ENCODE measurements around the gene TOR4A.

The TOR4A gene

GRCh38 chr9:137247135-137247915 is 30.2 kb upstream of the TOR4A start:
- DNase-seq: no peak
- Histone ChIP-seq H3K27ac (no peak overlapping the region), H3K9me3 (ENCODE audit: severe bottlenecking) (no peaks in the 10 kb centered on the region), H3K27me3 (ENCODE audit: insufficient read depth, low read depth, severe bottlenecking) (no peaks in the 10 kb centered on the region), H3K36me3 (peaks cover 15% of the 10 kb centered on the region), H3K4me3 (ENCODE audit: low read depth, low read length) (no peak overlapping the region)
- TF ChIP-seq, protein P1, sequence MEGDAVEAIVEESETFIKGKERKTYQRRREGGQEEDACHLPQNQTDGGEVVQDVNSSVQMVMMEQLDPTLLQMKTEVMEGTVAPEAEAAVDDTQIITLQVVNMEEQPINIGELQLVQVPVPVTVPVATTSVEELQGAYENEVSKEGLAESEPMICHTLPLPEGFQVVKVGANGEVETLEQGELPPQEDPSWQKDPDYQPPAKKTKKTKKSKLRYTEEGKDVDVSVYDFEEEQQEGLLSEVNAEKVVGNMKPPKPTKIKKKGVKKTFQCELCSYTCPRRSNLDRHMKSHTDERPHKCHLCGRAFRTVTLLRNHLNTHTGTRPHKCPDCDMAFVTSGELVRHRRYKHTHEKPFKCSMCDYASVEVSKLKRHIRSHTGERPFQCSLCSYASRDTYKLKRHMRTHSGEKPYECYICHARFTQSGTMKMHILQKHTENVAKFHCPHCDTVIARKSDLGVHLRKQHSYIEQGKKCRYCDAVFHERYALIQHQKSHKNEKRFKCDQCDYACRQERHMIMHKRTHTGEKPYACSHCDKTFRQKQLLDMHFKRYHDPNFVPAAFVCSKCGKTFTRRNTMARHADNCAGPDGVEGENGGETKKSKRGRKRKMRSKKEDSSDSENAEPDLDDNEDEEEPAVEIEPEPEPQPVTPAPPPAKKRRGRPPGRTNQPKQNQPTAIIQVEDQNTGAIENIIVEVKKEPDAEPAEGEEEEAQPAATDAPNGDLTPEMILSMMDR (IDR thresholded peaks at IDR 0.05; ENCODE audit: low read depth, low read length): no peak

DNA sequence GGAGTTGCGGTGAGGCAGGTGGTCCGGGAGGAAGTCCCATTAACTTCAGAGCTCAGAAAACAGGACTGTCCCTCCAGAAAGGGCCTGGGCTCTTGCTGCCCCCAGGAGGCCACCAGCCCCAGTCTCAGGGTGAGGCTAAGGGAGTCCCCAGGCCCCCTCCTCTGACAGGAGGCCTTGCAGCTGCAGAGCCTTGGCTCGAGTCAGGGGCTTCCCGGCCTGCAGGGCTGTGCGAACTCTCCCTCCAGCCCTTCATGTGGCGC is 29.7 kb upstream of the TOR4A start:
- Histone ChIP-seq H3K27me3 (ENCODE audit: insufficient read depth, low read depth, severe bottlenecking) (no peaks in the 10 kb centered on the region), H3K27ac (no peak overlapping the region), H3K9me3 (ENCODE audit: severe bottlenecking) (no peaks in the 10 kb centered on the region), H3K4me3 (ENCODE audit: low read depth, low read length) (no peak overlapping the region), H3K36me3 (peaks cover 10% of the 10 kb centered on the region)
- DNase-seq: no peak
- TF ChIP-seq, protein P1 (IDR thresholded peaks at IDR 0.05; ENCODE audit: low read depth, low read length): no peak

DNA sequence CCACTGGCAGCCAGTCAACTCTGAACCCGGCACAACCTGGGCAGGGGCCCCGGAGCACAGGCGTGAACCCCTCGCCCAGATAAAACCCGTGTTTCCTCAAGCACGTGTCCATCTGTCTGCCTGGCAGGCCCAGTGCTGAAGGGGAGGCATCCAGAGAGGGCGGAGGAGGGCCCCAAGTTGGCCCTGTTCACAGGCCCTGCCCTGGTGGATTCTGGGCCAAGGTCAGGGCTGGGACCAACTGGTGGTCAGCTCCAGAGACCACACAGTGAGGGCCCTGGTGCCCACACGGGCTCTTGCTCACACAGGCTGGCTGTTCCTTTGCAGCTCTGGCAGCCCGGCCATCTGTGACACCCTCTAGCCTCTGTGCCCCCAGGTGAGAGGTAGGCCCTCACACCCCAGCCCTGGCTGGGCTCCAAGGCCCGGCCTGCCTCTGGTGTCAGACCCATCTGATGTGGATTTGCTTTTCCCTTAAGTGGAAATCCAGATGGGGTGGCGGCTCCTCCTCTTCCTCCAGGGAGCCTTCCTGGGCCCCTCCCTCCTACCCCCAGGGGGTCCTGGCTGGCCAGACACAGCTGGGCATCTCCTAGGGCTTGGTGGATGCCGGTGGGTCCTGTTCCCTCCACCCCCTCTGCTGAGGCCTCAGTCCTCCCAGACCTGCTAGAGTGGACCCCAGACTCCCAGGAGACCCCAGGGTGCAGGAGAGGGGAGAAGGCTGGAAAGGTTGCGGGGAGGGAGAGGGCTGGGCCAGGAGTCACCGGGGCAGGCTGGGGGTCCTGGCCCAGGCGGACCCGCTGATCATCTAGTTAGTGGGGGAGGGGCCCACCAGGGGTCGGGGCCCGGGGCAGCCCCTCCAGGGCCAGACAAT is 27.0 kb upstream of the TOR4A start:
- no peak for DNase-seq
- H3K27me3 ChIP-seq (ENCODE audit: insufficient read depth, low read depth, severe bottlenecking): no peaks in the 10 kb centered on the region
- no peaks in the 10 kb centered on the region for H3K9me3 ChIP-seq (ENCODE audit: severe bottlenecking)
- H3K36me3 ChIP-seq: no peaks in the 10 kb centered on the region
- H3K27ac ChIP-seq: no peak overlapping the region
- TF ChIP-seq, protein P1 (IDR thresholded peaks at IDR 0.05; ENCODE audit: low read depth, low read length): no peak
- no peak overlapping the region for H3K4me3 ChIP-seq (ENCODE audit: low read depth, low read length)

- Histone ChIP-seq H3K27me3 (ENCODE audit: insufficient read depth, low read depth, severe bottlenecking) (no peaks in the 10 kb centered on the region), H3K36me3 (no peaks in the 10 kb centered on the region; the same call in 1 of the 2 replicates), H3K9me3 (ENCODE audit: severe bottlenecking) (no peaks in the 10 kb centered on the region), H3K4me3 (ENCODE audit: low read depth, low read length) (no peak within 1 kb of the TSS), H3K27ac (no peak within 1 kb of the TSS)
- TF ChIP-seq, protein P1 (IDR thresholded peaks at IDR 0.05; ENCODE audit: low read depth, low read length): no peak
- no peak for DNase-seq
Observed at GRCh38 chr9:137251194-137251461, 26.4 kb upstream of the TOR4A start, which contains the start of gene STPG3. TSS of gene STPG3 (plus strand) at chr9:137251286. CDS start at chr9:137251287, 1 bp downstream.

GRCh38 chr9:137251490-137252268 is 25.8 kb upstream of the TOR4A start:
- TF ChIP-seq, protein P1 (IDR thresholded peaks at IDR 0.05; ENCODE audit: low read depth, low read length): no peak
- no peaks in the 10 kb centered on the region for H3K27me3 ChIP-seq (ENCODE audit: insufficient read depth, low read depth, severe bottlenecking)
- DNase-seq: no peak
- no peak overlapping the region for H3K4me3 ChIP-seq (ENCODE audit: low read depth, low read length)
- no peaks in the 10 kb centered on the region for H3K9me3 ChIP-seq (ENCODE audit: severe bottlenecking)
- H3K27ac ChIP-seq: no peak overlapping the region
- peaks cover 3% of the 10 kb centered on the region; the same call in 1 of the 2 replicates for H3K36me3 ChIP-seq

All from WERI-Rb-1 (cell line).